GM23338 (cell line): ENCODE data around the gene DIAPH3. TPM values are rescaled to one million over a fixed set of nuclear protein-coding genes. Genes with fewer than 3 reads are reported as not detected.

ENCODE experiments used
- ATAC-seq: fragments of 200-7000 bp; cut with Tn5 transposase; 3 replicates; pipeline ENCODE4 v1.9.1; 2020
- DNase-seq: peaks from one replicate; pipeline ENCODE4 v3.0.0-alpha.2; 2015; ENCODE audit warnings: low spot score
- H2AFZ ChIP-seq: fragments of 200-600 bp; sonication (generic); 2 replicates; pipeline ENCODE4 v1.8.0; 2016; ENCODE audit warnings: antibody characterized with exemption, mild to moderate bottlenecking, moderate library complexity
- H3F3A ChIP-seq: fragments of 200-600 bp; sonication (generic); replicated peaks from 2 replicates; pipeline ENCODE4 v1.8.0; 2017; ENCODE audit warnings: antibody characterized with exemption, mixed run types, low read depth
- H3K27ac ChIP-seq: fragments of 200-600 bp; sonication (generic); 2 replicates; pipeline ENCODE4 v1.6.1; 2016; ENCODE audit warnings: low read depth
- H3K27me3 ChIP-seq: fragments of 200-600 bp; sonication (generic); 2 replicates; pipeline ENCODE4 v1.8.0; 2016; ENCODE audit warnings: mild to moderate bottlenecking, mixed run types, moderate library complexity; ENCODE audit not compliant: insufficient read depth
- H3K36me3 ChIP-seq: fragments of 200-600 bp; sonication (generic); 2 replicates; pipeline ENCODE4 v1.8.0; 2016; ENCODE audit warnings: mild to moderate bottlenecking; ENCODE audit not compliant: insufficient read depth
- H3K4me1 ChIP-seq: fragments of 200-600 bp; sonication (generic); 2 replicates; pipeline ENCODE4 v1.8.0; 2016; ENCODE audit warnings: mild to moderate bottlenecking, moderate library complexity; ENCODE audit not compliant: insufficient read depth
- H3K4me2 ChIP-seq: fragments of 200-600 bp; sonication (generic); 2 replicates; pipeline ENCODE4 v1.7.1; 2017; ENCODE audit warnings: mixed run types
- H3K4me3 ChIP-seq: fragments of 200-600 bp; sonication (generic); 2 replicates; pipeline ENCODE4 v1.6.1; 2016; ENCODE audit warnings: mixed run types
- H3K79me2 ChIP-seq: fragments of 200-600 bp; sonication (generic); replicated peaks from 2 replicates; pipeline ENCODE4 v1.8.0; 2017; ENCODE audit warnings: mild to moderate bottlenecking; ENCODE audit not compliant: insufficient read depth
- H3K9me2 ChIP-seq: fragments of 200-600 bp; sonication (generic); 2 replicates; pipeline ENCODE4 v1.8.0; 2017; ENCODE audit not compliant: insufficient read depth
- H4K20me1 ChIP-seq: fragments of 200-600 bp; sonication (generic); replicated peaks from 2 replicates; pipeline ENCODE4 v1.8.0; 2017; ENCODE audit warnings: mild to moderate bottlenecking; ENCODE audit not compliant: insufficient read depth
- H3K27ac Mint-ChIP-seq: 2 replicates; pipeline ENCODE4 v1.8.0; 2020; ENCODE audit warnings: inconsistent platforms, mild to moderate bottlenecking, moderate library complexity, mixed read lengths
- H3K27me3 Mint-ChIP-seq: 3 replicates; pipeline ENCODE4 v1.8.0; 2022; ENCODE audit warnings: low read depth, mild to moderate bottlenecking, moderate library complexity, mixed read lengths, inconsistent platforms; ENCODE audit not compliant: insufficient read depth, poor library complexity
- H3K36me3 Mint-ChIP-seq: 3 replicates; pipeline ENCODE4 v1.8.0; 2021; ENCODE audit warnings: low read depth, mild to moderate bottlenecking, inconsistent platforms, moderate library complexity, mixed read lengths
- H3K4me1 Mint-ChIP-seq: 3 replicates; pipeline ENCODE4 v1.8.0; 2020; ENCODE audit warnings: mild to moderate bottlenecking, inconsistent platforms, mixed read lengths
- H3K4me3 Mint-ChIP-seq: 3 replicates; pipeline ENCODE4 v1.8.0; 2021; ENCODE audit warnings: moderate library complexity, mild to moderate bottlenecking, inconsistent platforms, mixed read lengths
- H3K9me3 Mint-ChIP-seq: 3 replicates; pipeline ENCODE4 v1.8.0; 2020; ENCODE audit warnings: moderate library complexity, mild to moderate bottlenecking, inconsistent platforms, mixed read lengths
- CTCF ChIP-seq, 2 experiments: fragments of 200-600 bp in 1 of 2; sonication (generic) in 1 of 2; conservative IDR thresholded peaks; 2 replicates each; pipeline versions ENCODE4 v1.5.1 to v1.6.1; 2016 to 2017; ENCODE audit warnings: antibody characterized with exemption in 2 of 2, low read depth in 2 of 2, mild to moderate bottlenecking in 2 of 2, moderate library complexity in 1 of 2
- EZH2phosphoT487 ChIP-seq: fragments of 200-600 bp; sonication (generic); IDR thresholded peaks from one replicate; pipeline ENCODE4 v1.8.1; 2018; ENCODE audit warnings: antibody characterized with exemption; ENCODE audit not compliant: unreplicated experiment
- JUNB ChIP-seq: IDR thresholded peaks from one replicate; pipeline ENCODE4 v1.6.1; 2016; ENCODE audit warnings: antibody characterized with exemption; ENCODE audit not compliant: unreplicated experiment
- NANOG ChIP-seq: IDR thresholded peaks from 2 replicates; pipeline ENCODE4 v1.6.1; 2016; ENCODE audit warnings: antibody characterized with exemption, borderline replicate concordance
- POLR2AphosphoS5 ChIP-seq: IDR thresholded peaks from 2 replicates; pipeline ENCODE4 v1.6.1; 2016; ENCODE audit warnings: antibody characterized with exemption, low read depth
- REST ChIP-seq: IDR thresholded peaks from one replicate; pipeline ENCODE4 v1.6.1; 2018; ENCODE audit warnings: antibody characterized with exemption; ENCODE audit not compliant: unreplicated experiment
- STAT1 ChIP-seq: IDR thresholded peaks from one replicate; pipeline ENCODE4 v1.6.1; 2016; ENCODE audit warnings: antibody characterized with exemption; ENCODE audit not compliant: unreplicated experiment
- ZNF462 ChIP-seq: fragments of 250-450 bp; sonication (Bioruptor Pico); IDR thresholded peaks from 2 replicates; pipeline ENCODE4 v1.5.0; 2020; ENCODE audit warnings: mild to moderate bottlenecking, moderate library complexity
- polyA plus RNA-seq: library from polyadenylated mRNA; unstranded; fragments of >200 nt; fragmentation: Nextera tagmentation; extraction: Ambion mirVana; gene quantifications from 2 replicates; pipeline ENCODE4 v1.2.1, GENCODE V29; 2016
- total RNA-seq: library from RNA; depleted of rRNA; stranded (reverse); fragments of >200 nt; shearing (Covaris generic); gene quantifications from 2 replicates; pipeline ENCODE4 v1.2.3, GENCODE V29; 2014

Gene DIAPH3
- total and polyA plus RNA-seq, 2 experiments from 2014 or later: 23.4 to 30.2 TPM

GRCh38 chr13:59863621-59864020, 300.1 kb downstream of the DIAPH3 start (continued):
- no peak for TF ChIP-seq NANOG
- no peak for TF ChIP-seq CTCF (conservative IDR thresholded peaks at IDR 0.05; ENCODE audit: low read depth in 2 of 2)

GRCh38 chr13:59861676-59862075, 302.1 kb downstream of the DIAPH3 start:
- no peak for DNase-seq
- no peak for ATAC-seq
- H2AFZ ChIP-seq: no peak overlapping the region
- no peaks in the 10 kb centered on the region for H3K9me2 ChIP-seq
- Mint-ChIP-seq H3K9me3 (no peaks in the 10 kb centered on the region), H3K27ac (no peak overlapping the region), H3K4me1 (peaks cover 11% of the 10 kb centered on the region), H3K27me3 (no peaks in the 10 kb centered on the region), H3K36me3 (peaks cover 3% of the 10 kb centered on the region; the same call in 1 of the 3 replicates), H3K4me3 (no peak overlapping the region)
- no peaks in the 10 kb centered on the region for H3F3A ChIP-seq
- H4K20me1 ChIP-seq: no peaks in the 10 kb centered on the region
- H3K4me2 ChIP-seq: no peak overlapping the region
- H3K27ac ChIP-seq: no peak overlapping the region
- TF ChIP-seq EZH2phosphoT487 (no peak), REST (no peak), STAT1 (no peak), NANOG (no peak), POLR2AphosphoS5 (no peak), CTCF (conservative IDR thresholded peaks at IDR 0.05; ENCODE audit: low read depth in 2 of 2) (no peak), ZNF462 (CRISPR knock-in tag) (no peak), JUNB (no peak)
- no peak overlapping the region for H3K4me3 ChIP-seq
- H3K4me1 ChIP-seq: 0 out of 2 replicates have a peak, but pooled peaks cover 5% of the 10 kb centered on the region
- H3K79me2 ChIP-seq: no peaks in the 10 kb centered on the region
- H3K27me3 ChIP-seq: no peaks in the 10 kb centered on the region
- H3K36me3 ChIP-seq: no peaks in the 10 kb centered on the region
